GM21619 (cell line): ENCODE data around the gene GPR42.
"Not testable (repeated sequence)": the region's sequence is repeated elsewhere in the genome, so short reads cannot be mapped to it uniquely, and the experiment has no call there.

Source experiments
- ATAC-seq: cut with Tn5 transposase; IDR thresholded peaks from one replicate; pipeline ENCODE4 v1.9.1; 2021; ENCODE audit not compliant: unreplicated experiment

The GPR42 gene

GRCh38 chr19:35362261-35363000 lies 8.4 kb upstream of the GPR42 start:
- no peak for ATAC-seq

- no peak for ATAC-seq
These were observed 7.8 kb upstream of the GPR42 start for GRCh38 chr19:35363001-35363590.

DNA sequence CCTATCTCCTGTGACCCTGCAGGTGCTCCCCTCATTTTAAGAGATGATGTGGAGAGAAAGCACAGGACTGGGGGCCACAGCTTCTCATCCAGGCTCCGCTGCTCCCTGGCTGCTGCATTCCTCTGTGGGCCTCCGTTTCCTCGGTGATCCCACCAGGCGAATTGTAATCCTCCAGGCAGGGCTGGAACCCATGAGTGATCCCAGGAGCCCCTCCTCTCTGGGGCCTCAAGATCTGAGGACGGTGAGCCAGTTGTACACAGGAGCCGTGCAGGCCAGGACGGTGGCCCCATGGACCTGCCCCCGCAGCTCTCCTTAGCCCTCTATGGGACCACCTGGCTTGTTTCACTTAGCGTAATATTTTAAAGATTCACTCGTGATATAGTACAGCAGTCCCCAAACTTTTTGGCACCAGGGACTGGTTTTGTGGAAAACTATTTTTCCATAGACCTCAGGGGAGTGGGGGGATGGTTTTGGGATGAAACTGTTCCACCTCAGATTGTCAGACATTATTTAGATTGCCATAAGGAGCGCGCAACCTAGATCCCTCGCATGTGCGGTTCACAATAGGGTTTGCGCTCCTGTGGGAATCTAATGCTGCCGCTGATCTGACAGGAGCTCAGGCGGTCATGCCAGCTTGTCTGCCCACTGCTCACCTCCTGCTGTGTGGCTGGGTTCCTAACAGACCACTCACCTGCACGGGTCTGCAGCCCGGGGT lies 7.0 kb upstream of the GPR42 start:
- ATAC-seq = no peak

GRCh38 chr19:35365303-35365702 lies 5.6 kb upstream of the GPR42 start:
- no peak for ATAC-seq

- no peak for ATAC-seq
These were observed 2.5 kb upstream of the GPR42 start for GRCh38 chr19:35368378-35368777.

- ATAC-seq = no peak
These were observed 1.3 kb upstream of the GPR42 start for GRCh38 chr19:35369522-35369921.

DNA sequence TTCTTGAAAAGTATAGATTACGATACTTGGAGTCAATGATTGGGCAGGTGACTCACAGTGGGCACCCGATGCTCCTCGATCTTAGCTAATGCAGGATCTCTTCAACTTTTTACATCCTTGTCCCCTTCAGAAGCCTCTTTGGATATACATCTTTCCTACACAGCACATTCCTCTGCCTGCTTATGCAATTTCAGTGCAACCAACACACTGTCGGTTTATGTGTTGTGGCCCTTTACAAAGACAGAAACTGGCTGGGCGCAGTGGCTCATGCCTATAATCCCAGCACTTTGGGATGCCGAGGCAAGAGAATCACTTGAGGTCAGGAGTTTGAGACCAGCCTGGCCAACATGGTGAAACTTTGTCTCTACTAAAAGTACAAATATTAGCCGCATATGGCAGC lies 2.6 kb downstream of the GPR42 start:
- ATAC-seq = no peak

DNA sequence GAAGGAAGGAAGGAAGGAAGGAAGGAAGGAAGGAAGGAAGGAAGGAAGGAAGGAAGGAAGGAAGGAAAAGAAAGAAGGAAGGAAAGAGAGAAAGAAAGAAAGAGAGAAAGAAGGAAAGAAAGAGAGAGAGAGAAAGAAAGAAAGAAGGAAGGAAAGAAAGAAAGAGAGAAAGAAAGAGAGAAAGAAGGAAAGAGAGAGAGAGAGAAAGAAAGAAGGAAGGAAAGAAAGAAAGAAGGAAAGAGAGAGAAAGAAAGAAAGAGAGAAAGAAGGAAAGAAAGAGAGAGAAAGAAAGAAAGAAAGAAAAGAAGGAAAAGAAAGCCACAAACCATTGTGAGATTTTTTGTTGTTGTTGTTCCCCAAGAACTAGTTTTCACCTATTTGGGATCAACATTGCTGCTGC lies 3.2 kb downstream of the GPR42 start:
- not testable (repeated sequence) for ATAC-seq

GRCh38 chr19:35375505-35376307 lies 4.8 kb downstream of the GPR42 start:
- ATAC-seq = no peak

DNA sequence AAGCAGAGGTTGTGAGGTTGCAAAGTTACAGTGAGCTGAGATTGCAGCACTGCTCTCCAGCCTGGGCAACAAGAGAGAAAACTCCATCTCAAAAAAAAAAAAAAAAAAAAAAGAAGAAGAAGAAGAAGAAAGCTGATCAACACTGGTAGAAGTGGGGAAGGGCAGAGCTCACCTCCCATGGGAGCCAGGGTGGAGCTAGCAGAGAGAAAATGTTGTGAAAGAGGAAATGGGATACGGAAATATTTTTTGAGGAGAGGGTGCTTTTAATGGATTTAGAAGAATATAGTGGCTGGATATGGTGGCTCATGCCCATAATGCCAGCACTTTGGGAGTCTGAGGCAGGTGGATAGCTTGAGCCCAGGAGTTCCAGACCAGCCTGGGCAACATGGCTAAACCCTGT lies 6.8 kb downstream of the GPR42 start:
- ATAC-seq = no peak

GRCh38 chr19:35378356-35378755 lies 7.5 kb downstream of the GPR42 start:
- ATAC-seq = no peak

DNA sequence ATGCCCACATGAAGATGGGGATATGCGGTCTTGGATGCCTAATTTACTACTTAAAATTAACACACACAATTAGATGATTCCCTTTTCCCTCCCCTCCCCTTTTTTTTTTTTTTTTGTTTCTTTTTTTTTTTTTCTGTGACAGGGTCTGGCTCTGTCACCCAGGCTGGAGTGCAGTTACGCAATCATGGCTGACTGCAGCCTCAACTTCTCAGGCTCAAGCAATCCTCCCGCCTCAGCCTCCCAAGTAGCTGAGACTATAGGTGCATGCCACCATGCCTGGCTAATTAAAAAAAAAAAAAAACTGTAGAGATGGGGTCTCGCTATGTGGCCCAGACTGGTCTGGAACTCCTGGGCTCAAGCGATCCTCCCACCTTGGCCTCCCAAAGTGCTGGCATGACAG lies 8.7 kb downstream of the GPR42 start:
- not testable (repeated sequence) for ATAC-seq

DNA sequence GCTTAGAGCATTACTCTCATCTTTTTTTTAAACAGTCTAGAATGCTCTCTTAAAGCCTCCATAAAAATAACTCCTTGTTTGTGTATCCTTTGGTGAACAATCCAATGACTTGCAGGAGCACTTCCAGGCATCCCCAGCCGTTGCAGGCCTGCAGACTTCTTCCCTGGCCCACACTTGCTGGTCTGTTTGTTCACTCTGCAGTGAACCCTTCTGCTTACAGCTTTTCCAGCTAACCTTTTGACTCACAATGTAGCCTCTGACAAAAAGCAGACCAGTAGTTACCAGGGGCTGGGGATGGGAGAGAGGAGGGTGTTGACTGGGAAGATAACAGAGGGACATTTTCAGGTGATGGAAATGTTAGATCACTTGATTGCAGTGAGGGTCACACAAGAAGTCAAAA lies 9.1 kb downstream of the GPR42 start:
- ATAC-seq = no peak

DNA sequence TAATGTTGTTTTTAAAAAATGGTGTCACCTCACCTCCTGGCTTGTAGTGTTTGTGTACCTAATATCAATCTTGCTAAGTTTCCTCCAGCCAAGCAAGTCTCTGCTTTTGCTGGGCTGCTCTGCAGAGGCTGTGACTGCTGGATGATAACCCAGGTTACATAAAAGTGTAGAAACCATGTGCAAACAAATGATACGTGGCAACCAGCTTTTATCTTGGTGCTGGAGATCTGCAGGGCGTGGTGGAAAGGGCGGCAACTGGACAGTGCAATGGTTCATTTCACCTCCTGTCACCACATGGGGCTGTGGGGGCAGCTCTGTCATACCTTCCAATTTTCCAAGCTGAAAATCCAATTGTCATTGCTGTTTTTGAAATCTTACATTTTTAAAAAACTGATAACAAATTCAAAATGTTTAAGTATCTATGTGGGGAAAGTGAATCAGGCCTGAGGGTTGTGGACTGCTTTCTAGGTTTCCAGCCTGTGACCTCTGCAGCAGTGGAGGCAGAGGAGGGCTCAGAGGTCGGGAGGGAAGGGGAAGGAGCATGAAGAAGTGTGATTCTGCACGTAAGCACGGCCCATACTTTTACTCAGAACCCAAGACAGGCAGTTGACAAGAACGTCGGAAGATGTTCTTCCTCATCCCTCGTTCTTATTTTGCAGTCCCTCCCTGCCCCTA lies 9.7 kb downstream of the GPR42 start:
- ATAC-seq = no peak

- ATAC-seq = no peak
These were observed 10.4 kb downstream of the GPR42 start for GRCh38 chr19:35381318-35381717.

GRCh38 chr19:35381926-35382325 lies 11.1 kb downstream of the GPR42 start:
- ATAC-seq = no peak

GRCh38 chr19:35383536-35383935 lies 12.7 kb downstream of the GPR42 start:
- ATAC-seq = no peak

- ATAC-seq = no peak
These were observed 17.6 kb downstream of the GPR42 start for GRCh38 chr19:35388277-35389054.

DNA sequence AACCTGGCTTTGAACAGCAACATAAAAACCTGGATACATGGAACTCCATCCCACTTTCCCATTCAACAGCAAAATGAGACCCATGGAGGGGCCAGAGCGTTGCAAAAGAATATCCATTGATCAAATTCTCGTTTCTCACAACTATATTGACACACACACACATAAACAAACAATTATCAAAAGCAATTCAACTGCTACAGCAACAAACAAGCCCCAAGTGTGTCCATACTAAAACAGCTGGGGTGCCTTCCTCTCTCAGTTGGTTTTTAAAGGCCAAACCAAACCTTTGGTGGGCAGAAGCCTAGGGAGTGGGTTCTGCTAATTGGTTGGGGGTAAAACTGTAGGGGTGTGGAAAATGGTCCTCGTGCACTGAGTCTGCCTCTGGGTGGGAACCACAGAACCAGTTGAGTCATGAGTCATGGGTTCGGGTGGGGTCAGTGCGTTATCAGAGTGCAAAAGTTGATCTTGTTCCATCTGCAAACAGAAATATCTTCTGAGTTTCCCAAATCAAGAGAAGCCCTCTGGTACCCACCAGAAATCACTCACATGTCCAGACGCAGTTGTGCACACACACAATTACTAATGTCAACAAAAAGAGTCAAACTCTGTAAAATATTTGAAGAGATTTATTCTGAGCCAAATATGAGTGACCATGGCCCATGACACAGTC lies 18.5 kb downstream of the GPR42 start:
- no peak for ATAC-seq
